Activated T-cell treated with anti-CD3 and anti-CD28 coated beads for 24 hours (primary cell): Measurements from ENCODE around the gene RGS11.
"Not testable (repeated sequence)": the region's sequence is repeated elsewhere in the genome, so short reads cannot be mapped to it uniquely, and the experiment has no call there.

Experiments
- DNase-seq: peaks from one replicate; pipeline ENCODE4 v3.0.0-alpha.2; 2020; ENCODE audit warnings: low read depth

Gene RGS11

DNA sequence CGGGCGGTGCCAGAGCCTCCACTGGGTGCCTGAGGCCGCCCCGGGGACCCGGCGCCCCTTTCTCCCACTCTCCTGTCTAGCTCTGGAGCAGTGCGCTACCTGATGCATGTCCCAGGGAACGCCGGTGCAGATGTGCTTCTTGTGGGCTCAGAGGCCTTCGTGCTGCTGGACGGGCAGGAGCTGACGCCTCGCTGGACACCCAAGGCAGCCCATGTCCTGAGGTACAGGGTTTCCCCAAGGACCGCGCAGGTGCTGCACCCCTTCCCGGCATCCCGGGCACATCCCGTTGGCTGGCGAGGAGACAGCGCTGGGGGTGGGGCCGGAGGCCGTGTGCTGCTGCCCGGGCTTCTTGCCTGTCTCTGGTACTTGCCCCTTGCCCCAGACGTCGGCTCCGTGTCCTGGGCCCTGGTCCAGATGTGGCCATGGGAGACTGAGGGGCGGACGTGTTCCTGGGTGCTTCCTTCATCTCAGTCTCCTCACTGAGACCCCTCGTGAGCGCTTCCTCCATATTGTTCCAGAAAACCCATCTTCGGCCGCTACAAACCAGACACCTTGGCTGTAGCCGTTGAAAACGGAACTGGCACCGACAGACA lies 12.5 kb downstream of the RGS11 start:
- no peak for DNase-seq

DNA sequence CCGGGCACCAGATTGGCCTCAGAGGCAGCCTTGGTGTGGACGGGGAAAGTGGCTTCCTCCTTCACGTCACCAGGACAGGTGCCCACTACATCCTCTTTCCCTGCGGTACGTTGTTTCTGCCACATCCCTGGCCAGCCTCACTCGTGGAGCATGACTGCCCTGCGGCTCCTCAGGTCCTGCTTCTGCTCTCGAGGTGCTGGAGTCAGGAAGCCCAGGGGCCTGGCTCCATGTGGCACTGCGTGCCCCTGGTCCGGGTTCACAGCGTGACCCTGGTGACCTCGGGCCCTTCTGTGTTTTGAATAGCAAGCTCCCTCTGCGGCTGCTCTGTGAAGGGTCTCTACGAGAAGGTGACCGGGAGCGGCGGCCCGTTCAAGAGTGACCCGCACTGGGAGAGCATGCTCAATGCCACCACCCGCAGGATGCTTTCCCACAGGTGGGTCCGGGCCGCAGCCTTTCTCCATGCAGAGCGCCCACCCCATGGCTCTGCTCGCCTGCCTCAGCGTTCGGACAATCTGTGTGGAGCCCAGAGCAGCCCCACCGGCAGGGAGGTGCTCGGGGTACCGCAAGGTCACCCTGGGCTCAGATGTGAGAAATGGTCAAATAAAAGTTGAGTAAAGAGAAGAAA lies 13.5 kb downstream of the RGS11 start:
- no peak for DNase-seq

DNA sequence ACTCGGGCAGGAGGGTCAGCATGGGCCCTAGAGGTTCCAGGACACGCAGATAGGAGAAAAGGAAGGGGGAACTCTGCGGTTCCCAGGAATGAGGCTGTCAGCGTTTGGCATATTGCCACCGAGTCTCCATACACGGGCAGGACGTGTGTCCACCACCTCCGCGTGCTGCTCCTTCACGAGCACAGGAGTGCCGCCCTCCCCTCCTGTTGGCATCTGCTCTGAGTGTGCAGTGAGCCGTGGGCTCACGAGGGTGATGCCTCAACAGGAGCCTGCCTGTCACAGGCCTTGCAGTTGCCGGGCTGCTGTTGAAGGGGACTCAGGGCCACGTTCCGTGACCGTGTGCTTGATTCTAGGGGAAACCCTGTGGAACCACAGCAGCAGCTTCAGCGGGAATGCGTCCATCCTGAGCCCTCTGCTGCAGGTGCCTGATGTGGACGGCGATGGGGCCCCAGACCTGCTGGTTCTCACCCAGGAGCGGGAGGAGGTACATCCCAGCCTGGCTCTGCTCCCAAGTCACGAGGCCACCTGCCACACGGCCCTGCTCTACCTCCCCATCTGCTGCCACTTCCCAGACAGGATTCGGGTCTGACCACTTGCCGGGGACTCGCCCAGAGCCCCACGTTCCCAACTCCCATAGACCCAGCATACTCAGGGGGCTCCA lies 14.6 kb downstream of the RGS11 start:
- DNase-seq = no peak

DNA sequence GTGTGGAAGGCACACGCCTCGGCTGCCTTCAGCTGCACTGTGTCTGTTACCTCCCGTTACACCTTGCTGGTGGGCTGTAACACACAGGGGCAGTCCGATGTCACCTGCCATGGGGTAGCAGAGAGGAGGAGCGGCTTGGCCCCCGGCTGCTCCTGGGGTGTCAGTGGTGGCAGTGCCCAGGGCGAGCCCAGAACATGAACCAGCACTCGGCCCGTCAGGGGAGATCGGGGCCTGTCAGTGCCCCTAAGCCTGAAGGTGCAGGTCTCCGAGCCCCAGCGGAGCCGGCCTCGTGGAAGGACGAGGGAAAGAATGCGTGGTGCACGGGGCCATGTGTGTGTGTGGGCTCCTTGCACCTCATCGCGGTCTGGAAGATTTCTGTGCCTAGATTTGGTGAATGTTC lies 15.4 kb downstream of the RGS11 start:
- DNase-seq = no peak

DNA sequence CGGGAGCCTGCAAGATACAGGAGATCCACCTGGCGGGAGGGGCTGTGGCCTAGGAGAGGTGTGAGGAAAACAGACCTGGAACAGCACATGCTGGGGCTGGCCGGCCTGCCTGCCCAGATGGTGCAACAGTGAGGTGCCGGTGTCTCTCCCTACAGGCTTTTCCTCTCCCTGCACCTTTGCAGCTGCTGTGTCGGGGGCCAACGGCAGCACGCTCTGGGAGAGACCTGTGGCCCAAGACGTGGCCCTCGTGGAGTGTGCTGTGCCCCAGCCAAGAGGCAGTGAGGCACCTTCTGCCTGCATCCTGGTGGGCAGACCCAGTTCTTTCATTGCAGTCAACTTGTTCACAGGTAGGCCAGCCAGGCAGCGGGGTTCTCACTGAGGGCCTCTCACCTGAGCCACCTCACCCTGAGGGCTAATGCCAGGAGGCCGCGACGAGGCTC lies 15.9 kb downstream of the RGS11 start:
- no peak for DNase-seq

DNA sequence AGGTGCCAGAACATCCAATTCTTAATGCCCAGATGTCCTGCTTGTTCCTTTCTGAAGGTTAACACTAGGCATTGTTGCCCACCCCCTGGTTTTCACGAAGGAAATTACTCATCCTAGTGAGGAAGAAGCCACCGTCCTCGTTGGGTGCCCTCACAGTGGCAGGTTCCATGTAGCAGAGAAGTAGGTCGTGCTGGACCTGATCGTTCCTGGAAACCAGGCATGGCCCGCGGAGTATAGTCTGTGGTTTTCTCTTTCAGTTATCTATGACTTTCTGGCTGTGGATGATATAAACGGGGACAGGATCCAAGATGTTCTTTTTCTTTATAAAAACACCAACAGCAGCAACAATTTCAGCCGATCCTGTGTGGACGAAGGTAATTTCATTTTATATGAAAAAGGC lies 16.5 kb downstream of the RGS11 start:
- no peak for DNase-seq

DNA sequence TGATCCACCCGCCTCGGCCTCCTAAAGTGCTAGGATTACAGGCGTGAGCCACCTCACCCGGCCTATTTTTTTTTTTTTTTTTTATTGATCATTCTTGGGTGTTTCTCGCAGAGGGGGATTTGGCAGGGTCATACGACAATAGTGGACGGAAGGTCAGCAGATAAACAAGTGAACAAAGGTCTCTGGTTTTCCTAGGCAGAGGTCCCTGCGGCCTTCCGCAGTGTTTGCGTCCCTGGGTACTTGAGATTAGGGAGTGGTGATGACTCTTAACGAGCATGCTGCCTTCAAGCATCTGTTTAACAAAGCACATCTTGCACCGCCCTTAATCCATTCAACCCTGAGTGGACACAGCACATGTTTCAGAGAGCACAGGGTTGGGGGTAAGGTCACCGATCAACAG lies 17.7 kb downstream of the RGS11 start:
- DNase-seq = not testable (repeated sequence)

DNA sequence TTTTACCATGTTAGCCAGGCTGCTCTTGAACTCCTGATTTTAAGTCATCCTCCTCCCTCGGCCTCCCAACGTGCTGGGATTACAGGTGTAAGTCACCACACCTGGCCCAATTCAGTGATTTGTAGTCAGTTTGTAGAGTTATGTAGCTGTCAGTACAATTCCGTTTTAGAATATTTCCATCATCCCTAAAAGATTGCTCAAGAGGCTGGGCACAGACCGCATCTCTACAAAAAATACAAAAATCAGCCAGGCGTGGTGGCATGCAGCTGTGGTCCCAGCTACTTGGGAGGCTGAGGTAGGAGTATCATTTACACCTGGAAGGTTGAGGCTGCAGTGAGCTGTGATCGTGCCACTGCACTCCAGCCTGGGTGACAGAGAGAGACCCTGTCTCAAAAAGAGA lies 20.6 kb downstream of the RGS11 start:
- DNase-seq = no peak

DNA sequence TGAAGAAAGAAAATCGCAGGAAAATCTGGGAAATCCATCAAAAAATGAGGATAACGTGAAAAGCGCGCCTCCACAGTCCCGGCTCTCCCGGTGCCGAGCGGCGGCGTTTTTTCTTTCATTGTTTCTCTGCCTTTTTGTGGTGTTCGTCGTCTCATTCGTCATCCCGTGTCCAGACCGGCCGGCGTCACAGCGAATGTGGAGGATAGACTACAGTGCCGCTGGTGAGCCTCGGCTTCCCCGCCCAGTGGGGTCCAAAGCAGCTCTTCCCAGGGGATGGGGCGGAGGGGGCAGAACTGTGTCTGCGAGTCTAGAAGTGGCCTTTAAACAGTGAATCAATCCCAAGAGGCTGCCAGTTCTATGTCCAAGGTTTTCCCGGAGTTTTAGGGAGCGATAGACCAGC lies 21.3 kb downstream of the RGS11 start:
- DNase-seq = no peak

DNA sequence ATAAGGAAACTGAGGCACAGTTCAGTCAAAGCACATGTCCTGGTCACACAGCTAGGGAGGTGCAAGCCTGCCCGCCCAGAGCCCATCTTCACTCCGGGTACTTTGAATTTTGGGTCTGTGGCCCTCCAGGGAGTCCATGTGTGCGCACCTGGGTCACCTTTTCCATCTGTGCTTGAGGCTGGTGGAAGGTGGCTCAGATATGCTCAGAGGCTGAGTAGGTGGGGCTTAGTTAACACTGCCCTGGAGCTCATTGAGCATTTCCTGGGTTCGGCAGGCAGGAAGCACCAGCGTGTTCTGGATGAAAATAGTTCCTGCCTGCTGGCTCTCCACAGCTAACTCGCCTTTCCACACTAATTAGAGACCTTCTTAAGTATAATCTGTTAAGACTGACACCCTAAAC lies 21.9 kb downstream of the RGS11 start:
- DNase-seq = no peak

DNA sequence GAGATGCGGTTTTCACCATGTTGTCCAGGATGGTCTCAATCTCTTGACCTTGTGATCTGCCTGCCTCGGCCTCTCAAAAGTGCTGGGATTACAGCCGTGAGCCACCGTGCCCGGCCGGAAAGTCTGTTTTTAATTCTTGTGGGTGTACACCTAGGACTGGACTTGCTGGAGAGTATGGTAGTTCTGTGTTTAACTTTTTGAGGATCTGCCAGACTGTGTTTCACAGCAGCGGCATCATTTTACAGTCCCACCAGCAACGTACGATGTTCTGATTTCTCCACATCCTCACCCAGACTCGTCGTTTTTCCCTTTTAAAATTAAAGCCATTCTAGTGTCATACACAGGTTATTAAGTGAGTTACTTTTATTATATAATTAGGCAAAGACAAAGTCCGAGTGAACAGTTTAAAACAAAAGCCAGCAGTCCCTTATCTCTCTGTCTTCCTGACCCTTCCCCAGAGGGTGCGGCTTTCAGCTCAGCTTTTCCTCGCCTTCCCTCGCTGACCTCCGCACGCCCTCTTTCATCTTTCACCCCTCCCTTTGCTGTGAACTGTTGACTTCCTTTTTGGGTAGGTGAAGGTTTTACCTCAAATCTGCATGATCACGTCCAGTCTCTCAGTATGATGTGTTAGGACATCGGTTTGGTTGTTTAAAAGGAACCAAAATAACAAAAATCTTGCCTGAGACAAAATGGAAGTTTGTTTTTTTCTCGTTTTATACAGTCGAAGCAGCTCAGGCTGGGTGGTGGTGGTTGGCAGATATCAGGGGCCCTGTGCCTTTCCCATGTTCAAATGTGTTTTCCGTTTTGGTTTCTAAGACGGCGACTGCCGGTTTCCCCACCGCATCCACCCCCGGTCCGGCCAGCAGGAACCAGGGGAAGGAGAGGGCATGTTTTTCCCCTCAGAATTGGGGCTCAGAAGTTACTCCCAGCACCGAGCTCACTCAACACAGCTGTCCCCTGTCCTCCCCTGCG lies 23.1 kb downstream of the RGS11 start:
- DNase-seq = no peak

DNA sequence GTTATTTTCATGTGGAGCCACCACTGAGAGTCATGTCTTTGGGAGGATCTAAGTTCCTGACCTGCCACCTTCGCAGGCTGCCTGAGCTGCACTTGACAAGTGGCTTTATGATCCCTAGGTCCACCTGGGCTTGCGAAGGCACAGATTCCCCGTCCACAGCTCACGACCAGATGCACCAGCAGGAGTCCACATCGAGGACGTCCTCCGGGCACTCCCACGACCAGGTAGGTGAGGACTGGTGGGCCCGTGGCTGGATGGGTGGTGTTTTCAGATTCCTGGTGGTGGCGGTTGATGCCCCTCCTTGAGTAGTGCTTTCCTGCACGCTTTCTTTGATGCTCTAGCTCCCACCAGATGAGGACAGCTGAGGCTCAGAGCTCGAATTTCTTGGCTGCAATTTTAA lies 26.3 kb downstream of the RGS11 start:
- no peak for DNase-seq

DNA sequence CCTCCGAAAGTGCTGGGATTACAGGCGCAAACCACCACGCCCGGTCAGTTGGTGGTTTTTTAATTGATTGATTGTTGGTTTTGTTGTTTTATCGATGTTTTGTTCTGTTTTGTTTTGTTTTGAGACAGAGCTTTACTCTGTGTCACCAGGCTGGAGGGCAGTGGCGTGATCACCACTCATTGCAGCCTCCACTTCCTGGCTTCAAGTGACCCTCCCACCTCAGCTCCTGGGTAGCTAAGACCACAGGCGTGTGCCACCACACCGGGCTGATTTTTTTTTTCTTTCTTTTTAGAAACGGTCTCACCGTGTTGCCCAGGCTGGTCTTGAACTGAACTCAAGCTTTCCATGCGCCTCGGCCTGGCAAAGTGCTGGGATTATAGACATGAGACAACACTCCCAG lies 28.7 kb downstream of the RGS11 start:
- DNase-seq = no peak

DNA sequence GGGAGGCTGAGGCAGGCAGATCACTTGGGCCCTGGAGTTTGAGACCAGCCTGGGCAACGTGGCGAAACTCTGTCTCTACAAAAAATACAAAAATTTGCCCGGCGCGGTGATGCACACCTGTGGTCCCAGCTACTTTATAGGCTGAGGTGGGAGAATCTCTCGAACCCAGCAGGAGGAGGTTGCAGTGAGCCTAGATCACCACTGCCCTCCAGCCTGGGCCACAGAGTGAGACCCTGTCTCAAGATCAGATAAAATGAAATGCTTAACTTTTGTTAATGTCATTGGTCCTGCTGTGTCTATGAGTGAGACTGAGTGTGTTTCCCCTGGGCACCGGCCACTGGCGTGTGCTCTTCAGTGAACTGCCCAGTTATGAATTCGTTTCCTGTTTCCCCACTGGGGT lies 30.6 kb downstream of the RGS11 start:
- no peak for DNase-seq

DNA sequence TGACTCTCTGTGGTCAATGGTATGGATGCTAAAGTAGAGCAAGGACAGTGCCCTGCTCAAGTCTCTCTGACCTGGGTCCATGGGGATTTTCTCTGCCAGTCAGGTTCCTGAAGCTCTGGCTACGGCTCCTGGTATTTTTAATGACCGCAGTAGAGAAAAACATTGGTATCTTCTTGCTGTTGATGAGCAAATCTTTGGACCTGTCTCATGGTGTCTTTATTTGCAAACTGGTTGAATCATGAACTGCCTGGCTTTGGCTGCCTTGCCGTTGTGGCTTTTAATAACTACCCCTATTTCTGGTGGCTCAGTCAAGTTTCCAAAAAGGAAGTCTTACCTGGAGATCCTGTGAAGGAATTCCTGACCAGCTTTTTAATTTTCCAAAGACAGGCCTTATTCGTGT lies 32.4 kb downstream of the RGS11 start:
- DNase-seq = no peak

DNA sequence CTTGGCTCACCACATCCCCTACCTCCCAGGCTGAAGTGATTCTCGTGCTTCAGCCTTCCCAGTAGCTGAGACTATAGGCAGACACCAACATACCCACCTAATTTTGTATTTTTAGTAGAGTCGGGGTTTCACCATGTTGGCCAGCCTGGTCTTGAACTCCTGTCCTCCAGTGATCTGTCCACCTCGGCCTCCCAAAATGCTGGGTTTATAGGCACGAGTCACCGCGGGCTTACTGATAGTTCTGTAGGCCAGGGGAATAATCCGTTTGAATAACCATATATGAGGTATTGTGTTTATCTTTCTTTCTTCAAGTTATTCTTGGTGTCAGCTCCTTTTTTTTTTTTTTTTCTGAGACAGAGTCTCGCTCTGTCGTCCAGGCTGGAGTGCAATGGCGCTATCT lies 33.5 kb downstream of the RGS11 start:
- no peak for DNase-seq

DNA sequence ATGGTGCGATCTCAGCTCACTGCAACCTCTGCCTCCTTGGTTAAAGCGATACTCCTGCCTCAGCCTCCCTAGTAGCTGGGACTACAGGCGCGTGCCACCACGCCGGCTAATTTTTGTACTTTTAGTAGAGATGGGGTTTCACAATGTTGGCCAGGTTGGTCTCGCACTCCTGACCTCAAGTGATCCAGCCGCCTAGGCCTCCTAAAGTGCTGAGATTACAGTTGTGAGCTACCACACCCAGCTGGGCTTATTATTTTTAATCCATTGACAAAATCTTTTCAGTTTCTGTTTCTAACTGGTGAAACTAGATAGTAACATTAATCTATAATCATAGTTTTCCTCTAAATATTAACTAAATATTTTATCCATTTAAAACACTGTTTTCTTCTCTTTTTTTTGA lies 35.2 kb downstream of the RGS11 start:
- no peak for DNase-seq

DNA sequence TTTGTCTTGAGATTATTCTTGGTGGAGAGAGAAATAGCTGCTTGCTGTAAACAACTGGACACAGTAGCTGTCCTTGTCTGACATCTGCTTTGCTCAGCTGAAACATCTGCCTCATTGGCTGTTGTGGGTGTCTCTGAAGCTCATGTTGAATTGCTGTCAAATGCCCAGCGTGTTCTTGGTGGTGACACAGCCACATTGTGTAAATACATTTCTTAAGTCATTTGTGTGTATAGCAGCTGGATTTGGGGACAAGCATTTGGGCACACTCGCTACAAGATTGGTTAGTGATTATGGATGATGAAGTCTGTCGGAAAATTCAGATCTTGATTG lies 35.8 kb downstream of the RGS11 start:
- no peak for DNase-seq

DNA sequence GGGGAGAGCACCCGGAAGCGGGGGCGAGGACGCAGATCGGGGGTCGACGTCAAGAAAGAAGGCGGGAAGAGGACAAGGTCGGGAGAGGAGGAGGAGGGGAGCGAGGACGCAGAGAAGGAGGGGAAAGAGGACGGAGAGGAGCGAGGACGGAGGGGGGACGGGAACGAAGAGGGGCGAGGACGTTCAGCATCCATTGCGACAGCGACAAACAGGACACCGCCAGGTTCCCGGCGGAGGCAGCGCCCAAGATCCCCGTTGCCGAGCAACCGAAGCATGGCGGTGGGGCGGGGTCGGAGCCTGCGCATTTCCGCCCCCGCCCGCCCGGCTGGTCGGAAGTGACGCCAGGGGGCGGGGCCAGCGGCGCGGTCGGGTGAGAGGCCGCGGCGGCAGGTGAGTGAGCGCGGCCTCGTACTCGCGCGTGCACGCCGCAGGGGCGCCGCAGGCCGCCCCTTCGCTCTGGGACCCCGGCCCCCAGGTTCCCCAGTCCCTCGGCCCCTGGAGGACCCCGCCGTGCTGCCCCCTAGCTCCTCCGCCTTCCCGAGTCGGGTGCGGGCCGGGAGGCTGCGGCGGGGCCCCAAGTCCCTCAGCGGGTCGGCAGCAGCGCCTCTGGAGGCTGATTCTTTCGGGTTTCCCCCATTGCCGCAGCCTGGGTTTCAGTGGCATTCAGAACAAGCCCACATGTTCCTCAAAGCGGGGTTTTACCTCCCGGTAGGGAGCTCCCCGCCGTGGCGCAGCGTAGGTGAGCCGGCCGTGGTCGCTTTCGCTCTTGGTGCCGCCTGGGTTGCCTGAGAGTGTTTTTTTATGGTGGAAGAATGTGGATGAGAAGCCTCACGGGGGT lies 41.1 kb downstream of the RGS11 start, which contains the start of gene FAM234A:
TSS of gene FAM234A (plus strand) at position 354 of the 838 bp plus-strand sequence. CDS start 19,593 bp downstream, outside the sequence.
- DNase-seq = peak; percentile 92

DNA sequence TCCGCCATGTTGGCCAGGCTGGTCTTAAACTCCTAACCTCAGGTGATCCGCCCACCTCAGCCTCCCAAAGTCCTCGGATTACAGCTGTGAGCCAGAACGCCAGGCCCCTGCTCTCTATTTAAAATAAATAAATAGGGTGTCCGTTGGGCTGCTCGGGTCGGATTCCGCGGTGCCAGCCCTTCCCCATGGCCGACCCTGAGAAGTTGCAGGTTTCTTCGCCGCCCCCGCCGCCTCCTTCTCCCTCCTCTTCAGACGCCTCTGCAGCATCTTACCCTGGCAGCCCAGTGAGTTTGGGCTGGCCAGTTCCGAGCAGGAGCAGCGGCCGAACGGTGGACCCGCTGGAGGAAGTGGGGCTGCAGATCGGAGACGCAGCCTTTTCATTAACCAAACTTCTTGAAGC lies 44.8 kb downstream of the RGS11 start:
- no peak for DNase-seq

DNA sequence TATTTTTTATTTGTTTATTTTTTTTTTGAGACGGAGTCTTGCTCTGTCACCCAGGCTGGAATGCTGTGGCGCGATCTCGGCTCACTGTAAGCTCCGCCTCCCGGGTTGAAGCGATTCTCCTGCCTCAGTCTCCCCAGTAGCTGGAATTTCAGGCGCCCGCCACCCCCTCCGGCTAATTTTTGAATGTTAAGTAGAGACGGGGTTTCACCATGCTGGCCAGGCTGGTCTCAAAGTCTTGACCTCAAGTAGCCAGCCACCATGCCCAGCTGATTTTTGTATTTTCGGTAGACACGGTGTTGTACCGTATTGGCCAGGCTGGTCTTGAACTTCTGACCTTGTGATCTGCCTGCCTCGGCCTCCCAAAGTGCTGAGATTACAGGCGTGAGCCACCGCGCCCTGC lies 45.4 kb downstream of the RGS11 start:
- not testable (repeated sequence) for DNase-seq
